HEK293 (cell line): ENCODE measurements around the gene IL6.
"Not testable (repeated sequence)": the region's sequence is repeated elsewhere in the genome, so short reads cannot be mapped to it uniquely, and the experiment has no call there.

ENCODE experiments used
- CTCF ChIP-seq: fragments of 450-650 bp; formaldehyde crosslinking; IDR thresholded peaks from 2 replicates; pipeline ENCODE4 v1.5.1; 2016; ENCODE audit warnings: missing biosample characterization, missing genetic modification characterization
- IKZF3 ChIP-seq: fragments of 450-650 bp; IDR thresholded peaks from 2 replicates; pipeline ENCODE4 v1.5.0; 2018; ENCODE audit warnings: missing biosample characterization, mild to moderate bottlenecking, missing genetic modification characterization, moderate library complexity
- PRDM1 ChIP-seq: fragments of 450-650 bp; formaldehyde crosslinking; IDR thresholded peaks from 2 replicates; pipeline ENCODE4; 2016; ENCODE audit warnings: missing biosample characterization, missing genetic modification characterization
- ZBTB1 ChIP-seq: fragments of 450-650 bp; formaldehyde crosslinking; IDR thresholded peaks from 2 replicates; pipeline ENCODE4 v1.5.1; 2016; ENCODE audit warnings: missing biosample characterization, missing genetic modification characterization
- ZNF138 ChIP-seq: fragments of 450-650 bp; formaldehyde crosslinking; IDR thresholded peaks from 2 replicates; pipeline ENCODE4 v1.5.1; 2016; ENCODE audit warnings: missing biosample characterization, missing genetic modification characterization, borderline replicate concordance
- ZNF670 ChIP-seq: fragments of 450-650 bp; formaldehyde crosslinking; IDR thresholded peaks from 2 replicates; pipeline ENCODE4 v1.5.1; 2016; ENCODE audit warnings: missing biosample characterization, missing genetic modification characterization, low read depth

GRCh38 chr7:22707026-22707691 is 19.8 kb upstream of the IL6 start:
- TF ChIP-seq ZNF670 (tag by site-specific recombination); CTCF; PRDM1 (tag by site-specific recombination); IKZF3 (tag by site-specific recombination); ZBTB1 (tag by site-specific recombination); ZNF138 (tag by site-specific recombination): not testable (repeated sequence)
